Parathyroid adenoma (tissue), 2 donors: ENCODE results near the gene LAMC3.

Experiments used
- H2AFZ ChIP-seq: fragments of 300-600 bp; sonication (generic); one replicate; pipeline ENCODE4 v1.7.0; 2017; ENCODE audit warnings: antibody characterized with exemption, mild to moderate bottlenecking
- H3K27ac ChIP-seq: fragments of 300-600 bp; sonication (generic); one replicate; pipeline ENCODE4 v1.7.0; 2017
- H3K27me3 ChIP-seq: fragments of 300-600 bp; sonication (generic); one replicate; pipeline ENCODE4 v1.7.0; 2017; ENCODE audit warnings: low read length; ENCODE audit not compliant: control insufficient read depth, insufficient read depth
- H3K36me3 ChIP-seq: fragments of 300-600 bp; sonication (generic); one replicate; pipeline ENCODE4 v1.7.0; 2017; ENCODE audit warnings: low read length; ENCODE audit not compliant: control insufficient read depth, insufficient read depth
- H3K4me1 ChIP-seq: fragments of 300-600 bp; sonication (generic); one replicate; pipeline ENCODE4 v1.7.0; 2017; ENCODE audit warnings: control low read depth
- H3K4me2 ChIP-seq: fragments of 300-600 bp; sonication (generic); one replicate; pipeline ENCODE4 v1.7.0; 2017; ENCODE audit warnings: low read length
- H3K4me3 ChIP-seq: fragments of 300-600 bp; sonication (generic); one replicate; pipeline ENCODE4 v1.7.0; 2017; ENCODE audit warnings: low read depth, low read length
- H3K79me2 ChIP-seq: fragments of 300-600 bp; sonication (generic); one replicate; pipeline ENCODE4 v1.7.0; 2017; ENCODE audit warnings: control low read depth
- H3K9ac ChIP-seq: fragments of 300-600 bp; sonication (generic); one replicate; pipeline ENCODE4 v1.7.0; 2017; ENCODE audit warnings: mild to moderate bottlenecking
- H3K9me3 ChIP-seq: fragments of 300-600 bp; sonication (generic); one replicate; pipeline ENCODE4 v1.7.0; 2017; ENCODE audit warnings: low read length; ENCODE audit not compliant: control insufficient read depth
- CTCF ChIP-seq: fragments of 300-600 bp; sonication (generic); IDR thresholded peaks from one replicate; pipeline ENCODE4 v1.7.0; 2017; ENCODE audit warnings: antibody characterized with exemption, mild to moderate bottlenecking
- donor health status: primary hyperparathyroidism.

The LAMC3 gene

GRCh38 chr9:131111186-131111853 lies 102.3 kb downstream of the LAMC3 start:
- Histone ChIP-seq H3K4me3 (no peak overlapping the region), H3K27me3 (no peaks in the 10 kb centered on the region), H3K9me3 (no peaks in the 10 kb centered on the region), H2AFZ (no peak overlapping the region), H3K27ac (no peak overlapping the region), H3K9ac (no peak overlapping the region), H3K4me2 (no peak overlapping the region), H3K79me2 (no peaks in the 10 kb centered on the region), H3K36me3 (no peaks in the 10 kb centered on the region), H3K4me1 (no peaks in the 10 kb centered on the region)
- no peak for TF ChIP-seq CTCF

- no peaks in the 10 kb centered on the region for H3K36me3 ChIP-seq
- no peaks in the 10 kb centered on the region for H3K27me3 ChIP-seq
- H2AFZ ChIP-seq = no peak overlapping the region
- TF ChIP-seq CTCF = no peak
- H3K27ac ChIP-seq = no peak overlapping the region
- H3K9ac ChIP-seq = no peak overlapping the region
- H3K9me3 ChIP-seq = no peaks in the 10 kb centered on the region
- H3K4me3 ChIP-seq = no peak overlapping the region
- H3K79me2 ChIP-seq = no peaks in the 10 kb centered on the region
- no peak overlapping the region for H3K4me2 ChIP-seq
- H3K4me1 ChIP-seq = no peaks in the 10 kb centered on the region
Observed at GRCh38 chr9:131111854-131112311, 102.9 kb downstream of the LAMC3 start.

GRCh38 chr9:131112374-131113154 lies 103.6 kb downstream of the LAMC3 start:
- H3K79me2 ChIP-seq = no peaks in the 10 kb centered on the region

GRCh38 chr9:131113655-131114054 lies 104.7 kb downstream of the LAMC3 start:
- no peak overlapping the region for H3K4me2 ChIP-seq
- no peaks in the 10 kb centered on the region for H3K9me3 ChIP-seq
- H3K27ac ChIP-seq = no peak overlapping the region
- H3K27me3 ChIP-seq = no peaks in the 10 kb centered on the region
- no peak for TF ChIP-seq CTCF
- H3K36me3 ChIP-seq = no peaks in the 10 kb centered on the region
- H3K9ac ChIP-seq = no peak overlapping the region
- no peaks in the 10 kb centered on the region for H3K4me1 ChIP-seq
- H3K79me2 ChIP-seq = no peaks in the 10 kb centered on the region
- H2AFZ ChIP-seq = no peak overlapping the region
- H3K4me3 ChIP-seq = no peak overlapping the region

More at GRCh38 chr9:131112374-131113154, 103.6 kb downstream of the LAMC3 start:
- Histone ChIP-seq H3K27ac (no peak overlapping the region), H3K4me2 (no peak overlapping the region), H2AFZ (no peak overlapping the region), H3K27me3 (no peaks in the 10 kb centered on the region), H3K4me1 (no peaks in the 10 kb centered on the region), H3K4me3 (no peak overlapping the region), H3K9me3 (no peaks in the 10 kb centered on the region), H3K36me3 (no peaks in the 10 kb centered on the region), H3K9ac (no peak overlapping the region)
- TF ChIP-seq CTCF = no peak
